Measurements from ENCODE around the gene PUM2. TPM values are rescaled to one million over a fixed set of nuclear protein-coding genes. Genes with fewer than 3 reads are reported as not detected.

The PUM2 gene
- total and polyA plus RNA-seq, 2 of the 13 experiments (the other 11 are each of a cell fraction or from before 2014, with no cell fraction given) = 69.6 to 69.8 TPM

- TF ChIP-seq CBX2 (IDR thresholded peaks at IDR 0.05; ENCODE audit: low read depth, low read length) (no peak), CBX2 (CRISPR knock-in tag; IDR thresholded peaks at IDR 0.05; ENCODE audit: low read depth) (no peak), ZNF430 (CRISPR knock-in tag; IDR thresholded peaks at IDR 0.05) (no peak; the same call in 1 of the 2 replicates), MEF2D (CRISPR knock-in tag; IDR thresholded peaks at IDR 0.05) (peak; percentile 38; the same call in 1 of the 2 replicates), ZNF253 (CRISPR knock-in tag; IDR thresholded peaks at IDR 0.05; ENCODE audit: borderline replicate concordance) (no peak; the same call in 1 of the 2 replicates), UBTF (CRISPR knock-in tag; IDR thresholded peaks at IDR 0.05) (no peak; the same call in none of the 2 replicates), ZNF644 (CRISPR knock-in tag; IDR thresholded peaks at IDR 0.05; ENCODE audit: low read depth) (no peak)
- TF ChIP-seq, protein P1, sequence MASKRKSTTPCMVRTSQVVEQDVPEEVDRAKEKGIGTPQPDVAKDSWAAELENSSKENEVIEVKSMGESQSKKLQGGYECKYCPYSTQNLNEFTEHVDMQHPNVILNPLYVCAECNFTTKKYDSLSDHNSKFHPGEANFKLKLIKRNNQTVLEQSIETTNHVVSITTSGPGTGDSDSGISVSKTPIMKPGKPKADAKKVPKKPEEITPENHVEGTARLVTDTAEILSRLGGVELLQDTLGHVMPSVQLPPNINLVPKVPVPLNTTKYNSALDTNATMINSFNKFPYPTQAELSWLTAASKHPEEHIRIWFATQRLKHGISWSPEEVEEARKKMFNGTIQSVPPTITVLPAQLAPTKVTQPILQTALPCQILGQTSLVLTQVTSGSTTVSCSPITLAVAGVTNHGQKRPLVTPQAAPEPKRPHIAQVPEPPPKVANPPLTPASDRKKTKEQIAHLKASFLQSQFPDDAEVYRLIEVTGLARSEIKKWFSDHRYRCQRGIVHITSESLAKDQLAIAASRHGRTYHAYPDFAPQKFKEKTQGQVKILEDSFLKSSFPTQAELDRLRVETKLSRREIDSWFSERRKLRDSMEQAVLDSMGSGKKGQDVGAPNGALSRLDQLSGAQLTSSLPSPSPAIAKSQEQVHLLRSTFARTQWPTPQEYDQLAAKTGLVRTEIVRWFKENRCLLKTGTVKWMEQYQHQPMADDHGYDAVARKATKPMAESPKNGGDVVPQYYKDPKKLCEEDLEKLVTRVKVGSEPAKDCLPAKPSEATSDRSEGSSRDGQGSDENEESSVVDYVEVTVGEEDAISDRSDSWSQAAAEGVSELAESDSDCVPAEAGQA (IDR thresholded peaks at IDR 0.05; ENCODE audit: low read depth) = peak; percentile 29; the same call in 1 of the 2 replicates
- TF ChIP-seq, protein P1 (CRISPR knock-in tag; IDR thresholded peaks at IDR 0.05; ENCODE audit: borderline replicate concordance) = no peak
- TF ChIP-seq, protein P2, sequence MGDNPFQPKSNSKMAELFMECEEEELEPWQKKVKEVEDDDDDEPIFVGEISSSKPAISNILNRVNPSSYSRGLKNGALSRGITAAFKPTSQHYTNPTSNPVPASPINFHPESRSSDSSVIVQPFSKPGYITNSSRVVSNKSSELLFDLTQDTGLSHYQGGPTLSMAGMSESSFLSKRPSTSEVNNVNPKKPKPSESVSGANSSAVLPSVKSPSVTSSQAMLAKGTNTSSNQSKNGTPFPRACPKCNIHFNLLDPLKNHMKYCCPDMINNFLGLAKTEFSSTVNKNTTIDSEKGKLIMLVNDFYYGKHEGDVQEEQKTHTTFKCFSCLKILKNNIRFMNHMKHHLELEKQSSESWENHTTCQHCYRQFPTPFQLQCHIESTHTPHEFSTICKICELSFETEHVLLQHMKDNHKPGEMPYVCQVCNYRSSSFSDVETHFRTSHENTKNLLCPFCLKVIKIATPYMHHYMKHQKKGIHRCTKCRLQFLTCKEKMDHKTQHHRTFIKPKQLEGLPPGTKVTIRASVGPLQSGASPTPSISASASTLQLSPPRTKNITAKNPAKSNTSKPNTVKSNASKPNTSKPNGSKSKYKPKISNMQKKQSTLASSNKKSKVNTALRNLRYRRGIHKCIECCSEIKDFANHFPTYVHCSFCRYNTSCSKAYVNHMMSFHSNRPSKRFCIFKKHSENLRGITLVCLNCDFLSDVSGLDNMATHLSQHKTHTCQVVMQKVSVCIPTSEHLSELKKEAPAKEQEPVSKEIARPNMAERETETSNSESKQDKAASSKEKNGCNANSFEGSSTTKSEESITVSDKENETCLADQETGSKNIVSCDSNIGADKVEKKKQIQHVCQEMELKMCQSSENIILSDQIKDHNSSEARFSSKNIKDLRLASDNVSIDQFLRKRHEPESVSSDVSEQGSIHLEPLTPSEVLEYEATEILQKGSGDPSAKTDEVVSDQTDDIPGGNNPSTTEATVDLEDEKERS (CRISPR knock-in tag; IDR thresholded peaks at IDR 0.05) = no peak
- TF ChIP-seq, protein P3, sequence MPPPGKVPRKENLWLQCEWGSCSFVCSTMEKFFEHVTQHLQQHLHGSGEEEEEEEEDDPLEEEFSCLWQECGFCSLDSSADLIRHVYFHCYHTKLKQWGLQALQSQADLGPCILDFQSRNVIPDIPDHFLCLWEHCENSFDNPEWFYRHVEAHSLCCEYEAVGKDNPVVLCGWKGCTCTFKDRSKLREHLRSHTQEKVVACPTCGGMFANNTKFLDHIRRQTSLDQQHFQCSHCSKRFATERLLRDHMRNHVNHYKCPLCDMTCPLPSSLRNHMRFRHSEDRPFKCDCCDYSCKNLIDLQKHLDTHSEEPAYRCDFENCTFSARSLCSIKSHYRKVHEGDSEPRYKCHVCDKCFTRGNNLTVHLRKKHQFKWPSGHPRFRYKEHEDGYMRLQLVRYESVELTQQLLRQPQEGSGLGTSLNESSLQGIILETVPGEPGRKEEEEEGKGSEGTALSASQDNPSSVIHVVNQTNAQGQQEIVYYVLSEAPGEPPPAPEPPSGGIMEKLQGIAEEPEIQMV (CRISPR knock-in tag; IDR thresholded peaks at IDR 0.05; ENCODE audit: low read depth) = 0 out of 2 replicates have a peak, but pooled peaks have one; percentile 27
These were observed 467 bp downstream of the PUM2 start (continued) for GRCh38 chr2:20350041-20350712.
